ENCODE measurements around the gene RANBP1.

DNA sequence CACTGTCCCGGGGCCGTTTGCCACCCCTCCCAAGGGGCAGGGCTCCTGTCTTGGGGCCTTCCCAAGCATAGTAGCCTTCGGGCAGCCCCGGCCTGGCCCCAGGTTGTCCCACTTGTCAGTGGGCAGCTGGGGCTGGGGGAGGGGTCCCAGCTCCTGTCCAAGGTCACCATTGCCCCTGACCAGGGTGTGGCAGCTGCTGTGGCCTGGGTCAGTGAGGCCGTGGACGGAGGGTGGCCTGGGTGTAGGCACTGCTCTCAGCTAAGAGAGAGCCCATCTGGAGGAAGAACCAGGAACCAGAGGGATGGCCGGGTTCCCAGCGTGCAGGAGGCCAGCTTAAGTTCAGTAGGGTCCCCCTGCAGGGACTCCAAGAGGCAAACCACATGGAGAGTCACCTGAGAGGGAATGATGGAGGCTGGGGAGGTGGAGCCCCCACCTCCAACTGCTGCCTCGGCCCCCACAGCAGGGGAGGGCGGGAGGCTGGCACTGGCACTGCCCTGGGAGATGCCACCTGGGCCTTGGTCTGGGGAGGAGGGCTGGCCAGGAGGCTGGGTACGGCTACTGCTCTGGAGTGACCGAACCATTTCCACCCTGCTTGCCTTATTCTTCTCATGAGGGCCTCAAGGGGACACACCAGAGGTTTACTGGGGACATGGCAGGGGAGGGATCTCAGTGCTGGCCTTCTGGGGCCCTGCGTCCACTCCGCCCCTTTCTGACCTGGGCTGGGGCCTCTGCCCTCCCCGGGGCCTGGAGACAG lies 41.7 kb downstream of the RANBP1 start:
- TF ChIP-seq, protein P1, sequence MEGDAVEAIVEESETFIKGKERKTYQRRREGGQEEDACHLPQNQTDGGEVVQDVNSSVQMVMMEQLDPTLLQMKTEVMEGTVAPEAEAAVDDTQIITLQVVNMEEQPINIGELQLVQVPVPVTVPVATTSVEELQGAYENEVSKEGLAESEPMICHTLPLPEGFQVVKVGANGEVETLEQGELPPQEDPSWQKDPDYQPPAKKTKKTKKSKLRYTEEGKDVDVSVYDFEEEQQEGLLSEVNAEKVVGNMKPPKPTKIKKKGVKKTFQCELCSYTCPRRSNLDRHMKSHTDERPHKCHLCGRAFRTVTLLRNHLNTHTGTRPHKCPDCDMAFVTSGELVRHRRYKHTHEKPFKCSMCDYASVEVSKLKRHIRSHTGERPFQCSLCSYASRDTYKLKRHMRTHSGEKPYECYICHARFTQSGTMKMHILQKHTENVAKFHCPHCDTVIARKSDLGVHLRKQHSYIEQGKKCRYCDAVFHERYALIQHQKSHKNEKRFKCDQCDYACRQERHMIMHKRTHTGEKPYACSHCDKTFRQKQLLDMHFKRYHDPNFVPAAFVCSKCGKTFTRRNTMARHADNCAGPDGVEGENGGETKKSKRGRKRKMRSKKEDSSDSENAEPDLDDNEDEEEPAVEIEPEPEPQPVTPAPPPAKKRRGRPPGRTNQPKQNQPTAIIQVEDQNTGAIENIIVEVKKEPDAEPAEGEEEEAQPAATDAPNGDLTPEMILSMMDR (IDR thresholded peaks at IDR 0.05): no peak
- TF ChIP-seq POLR2A (IDR thresholded peaks at IDR 0.05) (no peak), POLR2AphosphoS5 (IDR thresholded peaks at IDR 0.05; ENCODE audit: insufficient read depth in 1 of 2, low read depth in 1 of 2) (no peak)

All from vagina (tissue), 2 donors.